Stimulated activated CD8-positive, alpha-beta memory T cell treated with anti-CD3 and anti-CD28 coated beads, Interleukin-4, amount 100 ng/mL, for 48 hours (primary cell): ENCODE data around the gene TBC1D17.
A peak's percentile ranks its signal among the peaks of the same experiment; 100 is the strongest.

Experiments used
- DNase-seq: peaks from one replicate; pipeline ENCODE4 v3.0.0-alpha.2; 2020

TBC1D17 gene

GRCh38 chr19:49849433-49850220, 27.9 kb upstream of the TBC1D17 start:
- DNase-seq: no peak

- DNase-seq: no peak
Observed at GRCh38 chr19:49850221-49850486, 27.3 kb upstream of the TBC1D17 start.

- peak; percentile 92 for DNase-seq
Observed at GRCh38 chr19:49850487-49851342, 26.8 kb upstream of the TBC1D17 start, which contains the start of gene PTOV1. TSS of gene PTOV1 (plus strand) at chr19:49851159.

GRCh38 chr19:49851456-49852259, 25.8 kb upstream of the TBC1D17 start:
- peak; percentile 48 for DNase-seq

- DNase-seq: no peak
Observed at GRCh38 chr19:49852631-49853126, 24.8 kb upstream of the TBC1D17 start.

- no peak for DNase-seq
Observed at GRCh38 chr19:49853852-49854377, 23.6 kb upstream of the TBC1D17 start.

- DNase-seq: no peak
Observed at GRCh38 chr19:49854378-49855263, 22.9 kb upstream of the TBC1D17 start.

GRCh38 chr19:49855277-49855675, 22.2 kb upstream of the TBC1D17 start:
- no peak for DNase-seq

- DNase-seq: no peak
Observed at GRCh38 chr19:49855676-49856573, 21.6 kb upstream of the TBC1D17 start.

GRCh38 chr19:49856574-49857021, 20.9 kb upstream of the TBC1D17 start:
- DNase-seq: no peak

GRCh38 chr19:49857061-49857837, 20.3 kb upstream of the TBC1D17 start:
- DNase-seq: no peak

- no peak for DNase-seq
Observed at GRCh38 chr19:49857838-49858087, 19.7 kb upstream of the TBC1D17 start.

- DNase-seq: no peak
Observed at GRCh38 chr19:49858088-49858985, 19.2 kb upstream of the TBC1D17 start.

GRCh38 chr19:49859682-49860335, 17.7 kb upstream of the TBC1D17 start:
- DNase-seq: no peak

GRCh38 chr19:49860336-49861102, 17.0 kb upstream of the TBC1D17 start:
- DNase-seq: no peak

- no peak for DNase-seq
Observed at GRCh38 chr19:49861107-49861506, 16.4 kb upstream of the TBC1D17 start.

- DNase-seq: no peak
Observed at GRCh38 chr19:49861541-49862378, 15.7 kb upstream of the TBC1D17 start.
